Activated T-cell treated with anti-CD3 and anti-CD28 coated beads, Interleukin-2, amount 50 U/mL, for 72 hours (primary cell): ENCODE results near the gene DNAJC25. TPM values are rescaled to one million over a fixed set of nuclear protein-coding genes. Genes with fewer than 3 reads are reported as not detected.
"Not testable (repeated sequence)": the region's sequence is repeated elsewhere in the genome, so short reads cannot be mapped to it uniquely, and the experiment has no call there.

Experiments used
- ATAC-seq, 2 donors: fragments of 150-1000 bp; cut with Tn5 transposase; replicated peaks in 1 of 2; 2 replicates each; pipeline ENCODE4 v1.10.0; 2021; ENCODE audit warnings: moderate library complexity in 2 of 2, mild to moderate bottlenecking in 1 of 2
- DNase-seq, 2 donors: peaks; one replicate each; pipeline ENCODE4 v3.0.0; 2021 to 2022; ENCODE audit warnings: mixed read lengths in 1 of 2
- H3K27ac Mint-ChIP-seq: one replicate; pipeline ENCODE4 v1.8.0; 2022; ENCODE audit warnings: mild to moderate bottlenecking, moderate library complexity, mixed read lengths
- H3K27me3 Mint-ChIP-seq: one replicate; pipeline ENCODE4 v1.8.0; 2022; ENCODE audit warnings: low read depth, mixed read lengths
- H3K36me3 Mint-ChIP-seq, 2 donors: one replicate each; pipeline ENCODE4 v1.8.0; 2022; ENCODE audit warnings: mixed read lengths in 2 of 2, mild to moderate bottlenecking in 1 of 2; ENCODE audit not compliant: insufficient read depth in 2 of 2
- H3K4me1 Mint-ChIP-seq: one replicate; pipeline ENCODE4 v1.8.0; 2022; ENCODE audit warnings: low read depth, mixed read lengths
- H3K4me3 Mint-ChIP-seq, 2 donors: one replicate each; pipeline ENCODE4 v1.8.0; 2022; ENCODE audit warnings: mild to moderate bottlenecking in 2 of 2, mixed read lengths in 2 of 2, moderate library complexity in 2 of 2
- H3K9me3 Mint-ChIP-seq, 2 donors: one replicate each; pipeline ENCODE4 v1.8.0; 2022; ENCODE audit warnings: mixed read lengths in 2 of 2
- total RNA-seq, 2 donors: library from RNA; stranded (reverse); gene quantifications; one replicate each; pipeline ENCODE4 v1.2.3, GENCODE V29; 2022

Gene DNAJC25
- total RNA-seq, 2 donors from 2014 or later = 3.6 to 5.4 TPM

DNA sequence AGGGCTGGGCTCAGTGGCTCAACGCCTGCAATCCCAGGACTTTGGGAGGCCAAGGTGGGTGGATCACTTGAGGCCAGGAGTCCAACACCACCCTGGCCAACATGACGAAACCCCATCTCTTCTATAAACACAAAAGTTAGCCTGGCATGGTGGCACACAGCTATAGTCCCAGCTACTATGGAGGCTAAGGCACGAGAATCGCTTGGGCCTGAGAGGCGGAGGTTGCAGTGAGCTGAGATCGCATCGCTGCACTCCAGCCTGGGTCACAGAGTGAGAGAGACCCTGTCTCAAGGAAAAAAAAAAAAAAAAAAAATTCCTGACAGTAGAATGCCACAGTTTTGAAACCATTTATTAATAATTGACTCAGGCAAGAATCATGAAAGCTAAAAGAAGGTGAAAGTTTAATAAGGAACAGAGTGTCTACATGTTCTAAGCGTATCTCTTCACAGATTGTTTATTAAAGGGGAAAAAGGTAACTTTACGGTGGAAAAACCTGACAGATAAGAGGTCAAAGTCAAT is 26.0 kb upstream of the DNAJC25 start:
- H3K9me3 Mint-ChIP-seq = no peaks in the 10 kb centered on the region
- H3K36me3 Mint-ChIP-seq = no peaks in the 10 kb centered on the region
- no peak overlapping the region for H3K4me3 Mint-ChIP-seq
- DNase-seq (no peak), ATAC-seq (no peak)
- H3K4me1 Mint-ChIP-seq = no peaks in the 10 kb centered on the region
- H3K27ac Mint-ChIP-seq = no peak overlapping the region
- peaks cover 26% of the 10 kb centered on the region for H3K27me3 Mint-ChIP-seq

- ATAC-seq = no peak
- DNase-seq = no peak
- no peak overlapping the region for H3K27ac Mint-ChIP-seq
- H3K27me3 Mint-ChIP-seq = peaks cover 20% of the 10 kb centered on the region
- no peaks in the 10 kb centered on the region for H3K4me1 Mint-ChIP-seq
- H3K9me3 Mint-ChIP-seq = no peaks in the 10 kb centered on the region
- no peak overlapping the region for H3K4me3 Mint-ChIP-seq
- H3K36me3 Mint-ChIP-seq = no peaks in the 10 kb centered on the region
These were observed 21.0 kb upstream of the DNAJC25 start for GRCh38 chr9:111610149-111610548.

- no peak overlapping the region for H3K27ac Mint-ChIP-seq
- H3K36me3 Mint-ChIP-seq = no peaks in the 10 kb centered on the region
- no peak for ATAC-seq
- peaks cover 20% of the 10 kb centered on the region for H3K27me3 Mint-ChIP-seq
- H3K4me1 Mint-ChIP-seq = no peaks in the 10 kb centered on the region
- DNase-seq = no peak
- H3K9me3 Mint-ChIP-seq = no peaks in the 10 kb centered on the region
- no peak overlapping the region for H3K4me3 Mint-ChIP-seq
These were observed 20.3 kb upstream of the DNAJC25 start for GRCh38 chr9:111610845-111611244.

DNA sequence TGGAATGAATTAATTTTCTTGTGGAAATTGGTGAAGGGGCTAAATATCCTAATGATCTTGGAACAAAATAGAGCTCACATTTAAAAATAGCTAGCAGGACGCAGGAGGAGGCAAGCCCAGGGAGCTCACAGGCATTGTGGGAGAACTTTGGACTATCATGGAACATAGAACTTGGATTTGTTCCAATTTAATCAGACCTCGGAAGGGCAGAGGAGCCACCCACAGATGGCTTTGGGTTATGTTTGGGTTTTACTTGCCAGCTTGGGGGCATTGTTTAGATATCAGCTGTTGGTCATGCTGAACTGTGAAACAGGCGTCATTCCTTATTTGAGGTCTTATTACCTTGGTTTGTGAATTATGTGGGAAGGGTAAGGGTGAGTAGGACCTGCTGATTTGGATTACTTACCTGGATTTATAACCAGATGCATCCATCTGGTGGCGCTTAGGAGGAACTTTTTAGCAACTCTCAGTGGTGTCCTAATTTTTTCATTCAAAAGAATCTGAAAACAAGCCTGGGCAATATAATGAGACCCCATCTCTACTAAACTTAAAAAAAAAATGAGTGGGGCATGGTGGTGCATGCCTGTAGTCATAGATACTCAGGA is 17.6 kb upstream of the DNAJC25 start:
- Mint-ChIP-seq H3K4me1 (no peaks in the 10 kb centered on the region), H3K4me3 (no peak overlapping the region), H3K27ac (no peak overlapping the region), H3K27me3 (peaks cover 27% of the 10 kb centered on the region), H3K36me3 (no peaks in the 10 kb centered on the region), H3K9me3 (no peaks in the 10 kb centered on the region)
- DNase-seq (no peak), ATAC-seq (no peak)

- H3K4me1 Mint-ChIP-seq = no peaks in the 10 kb centered on the region
- H3K27ac Mint-ChIP-seq = no peak overlapping the region
- no peaks in the 10 kb centered on the region for H3K9me3 Mint-ChIP-seq
- DNase-seq (no peak), ATAC-seq (no peak)
- no peak overlapping the region for H3K4me3 Mint-ChIP-seq
- H3K36me3 Mint-ChIP-seq = no peaks in the 10 kb centered on the region
- peaks cover 15% of the 10 kb centered on the region for H3K27me3 Mint-ChIP-seq
These were observed 15.2 kb upstream of the DNAJC25 start for GRCh38 chr9:111615928-111616327.

DNA sequence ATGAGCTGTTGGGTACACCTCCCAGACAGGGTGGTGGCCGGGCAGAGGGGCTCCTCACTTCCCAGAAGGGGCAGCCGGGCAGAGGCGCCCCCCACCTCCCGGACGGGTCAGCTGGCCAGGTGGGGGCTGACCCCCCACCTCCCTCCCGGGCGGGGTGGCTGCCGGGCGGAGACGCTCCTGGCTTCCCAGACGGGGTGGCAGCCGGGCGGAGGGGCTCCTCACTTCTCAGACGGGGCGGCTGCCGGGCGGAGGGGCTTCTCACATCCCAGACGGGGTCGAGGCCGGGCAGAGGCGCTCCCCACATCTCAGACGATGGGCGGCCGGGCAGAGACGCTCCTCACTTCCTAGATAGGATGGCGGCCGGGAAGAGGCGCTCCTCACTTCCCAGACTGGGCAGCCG is 13.8 kb upstream of the DNAJC25 start:
- not testable (repeated sequence) for H3K36me3 Mint-ChIP-seq, DNase-seq, H3K27ac Mint-ChIP-seq, ATAC-seq, H3K4me1 Mint-ChIP-seq, H3K4me3 Mint-ChIP-seq, H3K9me3 Mint-ChIP-seq
- peaks cover 15% of the 10 kb centered on the region for H3K27me3 Mint-ChIP-seq

DNA sequence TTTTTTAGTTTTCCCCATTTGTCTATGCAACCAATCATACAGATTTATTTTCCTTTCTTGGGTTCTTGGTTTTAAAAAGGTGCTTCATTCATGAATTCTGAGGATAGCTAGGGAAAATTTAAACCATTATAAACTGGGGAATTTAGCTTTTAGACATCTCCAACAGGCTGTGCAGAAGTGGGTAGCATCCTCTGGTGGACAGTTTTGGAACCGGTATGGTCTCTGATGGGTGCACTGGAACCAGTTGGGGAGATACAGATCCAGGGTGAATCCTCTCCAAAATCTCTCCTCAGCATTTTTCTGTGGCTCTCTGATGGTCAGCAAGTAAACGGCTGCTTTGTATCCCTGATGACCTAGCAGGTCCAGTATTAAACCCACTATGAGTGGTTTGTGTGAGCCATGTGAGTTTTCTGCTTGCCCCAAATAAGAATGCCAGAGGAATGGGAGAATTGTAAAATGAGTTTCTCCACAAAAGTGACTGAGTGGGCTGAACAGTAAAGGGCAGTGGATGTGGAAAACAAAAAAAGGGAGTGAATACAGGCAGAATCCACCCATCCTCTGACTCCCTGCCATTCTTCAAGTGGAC is 9.1 kb upstream of the DNAJC25 start:
- DNase-seq = peak; percentile 21 to 23
- Mint-ChIP-seq H3K4me3 (no peak overlapping the region), H3K36me3 (no peaks in the 10 kb centered on the region), H3K27me3 (peaks cover 9% of the 10 kb centered on the region), H3K4me1 (no peaks in the 10 kb centered on the region), H3K27ac (no peak overlapping the region), H3K9me3 (no peaks in the 10 kb centered on the region)
- peak; percentile 56 to 77 for ATAC-seq

DNA sequence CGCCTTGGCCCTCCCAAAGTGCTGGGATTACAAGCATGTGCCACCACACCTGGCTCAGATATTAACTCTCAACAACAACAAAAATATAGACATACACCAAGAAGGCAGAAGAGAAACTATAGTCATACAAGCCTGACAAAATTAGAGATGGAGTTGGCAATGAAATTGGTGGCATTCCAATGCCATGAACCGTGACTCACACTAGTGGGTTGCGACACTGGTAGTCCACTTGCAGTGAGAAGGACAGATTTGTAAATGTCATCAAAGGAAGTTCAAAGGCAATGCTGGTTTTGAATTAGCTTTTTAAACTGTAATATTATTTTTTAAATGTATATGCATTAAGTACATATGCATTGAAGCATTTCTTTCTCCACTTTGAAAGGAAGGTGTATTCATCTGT is 8.5 kb upstream of the DNAJC25 start:
- H3K27me3 Mint-ChIP-seq = peaks cover 9% of the 10 kb centered on the region
- H3K4me3 Mint-ChIP-seq = no peak overlapping the region
- DNase-seq (no peak), ATAC-seq (no peak)
- H3K9me3 Mint-ChIP-seq = no peaks in the 10 kb centered on the region
- no peaks in the 10 kb centered on the region for H3K36me3 Mint-ChIP-seq
- H3K4me1 Mint-ChIP-seq = no peaks in the 10 kb centered on the region
- H3K27ac Mint-ChIP-seq = no peak overlapping the region

DNA sequence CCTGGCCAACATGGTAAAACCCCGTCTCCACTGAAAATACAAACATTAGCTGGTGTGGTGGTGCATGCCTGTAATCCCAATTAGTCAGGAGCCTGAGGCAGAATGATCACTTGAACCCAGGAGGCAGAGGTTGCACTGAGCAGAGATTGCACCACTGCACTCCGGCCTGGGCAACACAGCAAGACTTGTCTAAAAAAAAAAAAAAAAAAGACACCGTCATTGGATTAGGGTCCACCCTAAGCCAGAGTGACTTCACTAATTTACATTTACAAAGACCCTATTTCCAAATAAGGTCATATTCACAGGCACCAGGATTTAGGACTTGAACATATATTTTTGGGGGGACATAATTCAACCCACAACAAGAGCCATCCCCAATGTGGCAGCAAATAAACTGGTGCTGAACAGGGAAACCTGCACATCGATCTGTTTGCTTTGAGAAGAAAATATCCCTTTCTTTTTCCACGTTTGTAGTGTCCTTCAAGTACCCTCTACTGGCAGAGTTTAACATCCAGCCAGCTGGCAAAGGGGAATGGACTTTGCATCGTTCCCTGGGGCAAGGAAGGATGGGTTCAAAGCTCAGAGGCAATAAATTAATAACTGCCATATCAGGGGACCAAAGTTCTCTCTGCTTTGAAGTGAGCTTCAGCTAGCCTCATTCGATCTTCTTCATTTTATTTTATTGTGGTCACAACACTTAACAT is 3.7 kb upstream of the DNAJC25 start:
- ATAC-seq = no peak
- Mint-ChIP-seq H3K4me3 (no peak overlapping the region), H3K36me3 (no peaks in the 10 kb centered on the region), H3K27ac (no peak overlapping the region), H3K4me1 (peaks cover 13% of the 10 kb centered on the region), H3K27me3 (peaks cover 9% of the 10 kb centered on the region), H3K9me3 (no peaks in the 10 kb centered on the region)
- DNase-seq = no peak

DNA sequence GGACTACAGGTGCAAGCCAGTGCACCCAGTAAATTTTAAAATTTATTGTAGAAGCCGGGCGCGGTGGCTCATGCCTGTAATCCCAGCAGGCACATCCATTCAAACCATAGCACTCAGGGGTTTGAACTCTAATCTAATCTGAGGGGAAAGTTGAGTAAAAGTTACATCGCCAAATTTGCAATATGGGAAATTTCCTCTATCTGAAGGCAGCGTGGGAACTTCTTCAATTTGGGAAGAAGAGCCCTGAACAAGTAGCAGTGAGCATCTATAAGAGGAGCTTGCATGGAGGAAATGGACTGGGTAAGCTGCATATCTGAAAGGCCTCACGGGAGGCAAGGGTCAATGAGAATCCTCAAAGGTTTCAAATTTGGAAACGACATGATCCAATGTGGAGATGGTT is 2.7 kb upstream of the DNAJC25 start:
- peaks cover 0 to 3% of the 10 kb centered on the region in 2 donors for H3K36me3 Mint-ChIP-seq
- no peak for ATAC-seq
- peaks cover under 1% of the 10 kb centered on the region for H3K27me3 Mint-ChIP-seq
- no peaks in the 10 kb centered on the region for H3K9me3 Mint-ChIP-seq
- no peak for DNase-seq
- H3K4me1 Mint-ChIP-seq = peaks cover 23% of the 10 kb centered on the region
- no peak overlapping the region for H3K27ac Mint-ChIP-seq
- no peak overlapping the region for H3K4me3 Mint-ChIP-seq

DNA sequence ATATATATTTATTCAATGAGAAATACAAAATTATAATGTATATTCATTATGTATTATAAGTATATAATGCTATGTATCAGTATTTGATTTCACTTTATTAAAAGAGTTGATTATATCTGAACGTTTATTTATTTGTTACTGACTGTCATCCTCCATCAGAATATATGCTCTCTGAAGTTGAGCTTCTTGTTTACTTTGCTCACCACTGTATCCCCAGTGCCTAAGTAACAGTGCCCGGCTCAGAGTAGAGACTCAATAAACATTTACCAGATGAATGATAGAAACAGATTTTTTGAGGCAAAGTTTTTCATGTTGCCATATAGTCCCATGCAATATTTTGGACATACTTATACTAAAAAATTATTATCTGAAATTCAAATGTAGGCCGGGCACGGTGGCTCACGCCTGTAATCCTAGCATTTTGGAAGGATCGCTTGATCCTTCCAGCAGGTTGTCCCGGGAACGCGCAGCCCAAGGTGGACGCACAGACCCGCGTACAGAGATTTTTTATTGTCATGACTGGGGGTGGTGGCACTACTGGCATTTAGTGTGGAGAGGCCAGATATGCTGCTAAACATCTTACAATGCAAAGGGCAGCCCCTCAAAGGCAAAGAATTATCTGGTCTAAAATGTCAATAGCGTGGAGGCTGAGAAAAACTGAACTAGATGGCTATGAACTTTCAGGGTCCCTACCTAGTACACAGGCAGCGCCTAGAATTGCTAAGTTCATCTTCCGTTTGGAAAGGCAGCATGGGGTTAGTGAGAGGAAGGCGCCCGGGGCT is 761 bp upstream of the DNAJC25 start:
- no peaks in the 10 kb centered on the region for H3K27me3 Mint-ChIP-seq
- peak overlapping the region; percentile 85 to 92 for H3K4me3 Mint-ChIP-seq

DNA sequence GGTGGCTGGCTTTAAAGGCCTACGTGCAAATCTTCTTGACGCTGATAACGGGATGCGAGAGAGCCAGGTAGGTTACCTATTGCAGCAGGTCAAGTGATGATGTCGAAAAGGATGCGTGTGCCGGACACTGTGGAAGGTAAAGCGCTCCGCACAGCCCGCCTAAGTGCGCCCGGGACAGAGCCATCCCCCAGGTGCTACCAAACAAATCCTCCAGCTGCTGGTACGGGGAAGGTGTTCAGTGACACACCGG is 245 bp upstream of the DNAJC25 start:
- Mint-ChIP-seq H3K27ac (peak overlapping the region; percentile 40), H3K27me3 (no peaks in the 10 kb centered on the region), H3K4me1 (peaks cover 48% of the 10 kb centered on the region), H3K9me3 (no peaks in the 10 kb centered on the region), H3K36me3 (peaks cover 1 to 5% of the 10 kb centered on the region in 2 donors), H3K4me3 (peak overlapping the region; percentile 85 to 92)
- no peak for ATAC-seq
- no peak for DNase-seq

More for the DNA sequence above, 761 bp upstream of the DNAJC25 start:
- peaks cover 43% of the 10 kb centered on the region for H3K4me1 Mint-ChIP-seq
- ATAC-seq (peak; percentile 47 to 48), DNase-seq (peak in 1 of 2 donors; percentile 2)
- peaks cover 1 to 5% of the 10 kb centered on the region in 2 donors for H3K36me3 Mint-ChIP-seq
- no peaks in the 10 kb centered on the region for H3K9me3 Mint-ChIP-seq
- peak overlapping the region; percentile 40 for H3K27ac Mint-ChIP-seq

- Mint-ChIP-seq H3K27me3 (no peaks in the 10 kb centered on the region), H3K9me3 (no peaks in the 10 kb centered on the region), H3K36me3 (peaks cover 1 to 5% of the 10 kb centered on the region in 2 donors), H3K27ac (peak overlapping the region; percentile 85), H3K4me1 (peaks cover 52% of the 10 kb centered on the region), H3K4me3 (peak overlapping the region; percentile 85 to 92)
- DNase-seq (no peak), ATAC-seq (no peak)
These were observed 926 bp downstream of the DNAJC25 start for GRCh38 chr9:111632060-111632459.
